ENCODE results near the gene DBX1.
"Not testable (repeated sequence)": the region's sequence is repeated elsewhere in the genome, so short reads cannot be mapped to it uniquely, and the experiment has no call there.

DBX1 gene, protein sequence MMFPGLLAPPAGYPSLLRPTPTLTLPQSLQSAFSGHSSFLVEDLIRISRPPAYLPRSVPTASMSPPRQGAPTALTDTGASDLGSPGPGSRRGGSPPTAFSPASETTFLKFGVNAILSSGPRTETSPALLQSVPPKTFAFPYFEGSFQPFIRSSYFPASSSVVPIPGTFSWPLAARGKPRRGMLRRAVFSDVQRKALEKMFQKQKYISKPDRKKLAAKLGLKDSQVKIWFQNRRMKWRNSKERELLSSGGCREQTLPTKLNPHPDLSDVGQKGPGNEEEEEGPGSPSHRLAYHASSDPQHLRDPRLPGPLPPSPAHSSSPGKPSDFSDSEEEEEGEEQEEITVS

DNA sequence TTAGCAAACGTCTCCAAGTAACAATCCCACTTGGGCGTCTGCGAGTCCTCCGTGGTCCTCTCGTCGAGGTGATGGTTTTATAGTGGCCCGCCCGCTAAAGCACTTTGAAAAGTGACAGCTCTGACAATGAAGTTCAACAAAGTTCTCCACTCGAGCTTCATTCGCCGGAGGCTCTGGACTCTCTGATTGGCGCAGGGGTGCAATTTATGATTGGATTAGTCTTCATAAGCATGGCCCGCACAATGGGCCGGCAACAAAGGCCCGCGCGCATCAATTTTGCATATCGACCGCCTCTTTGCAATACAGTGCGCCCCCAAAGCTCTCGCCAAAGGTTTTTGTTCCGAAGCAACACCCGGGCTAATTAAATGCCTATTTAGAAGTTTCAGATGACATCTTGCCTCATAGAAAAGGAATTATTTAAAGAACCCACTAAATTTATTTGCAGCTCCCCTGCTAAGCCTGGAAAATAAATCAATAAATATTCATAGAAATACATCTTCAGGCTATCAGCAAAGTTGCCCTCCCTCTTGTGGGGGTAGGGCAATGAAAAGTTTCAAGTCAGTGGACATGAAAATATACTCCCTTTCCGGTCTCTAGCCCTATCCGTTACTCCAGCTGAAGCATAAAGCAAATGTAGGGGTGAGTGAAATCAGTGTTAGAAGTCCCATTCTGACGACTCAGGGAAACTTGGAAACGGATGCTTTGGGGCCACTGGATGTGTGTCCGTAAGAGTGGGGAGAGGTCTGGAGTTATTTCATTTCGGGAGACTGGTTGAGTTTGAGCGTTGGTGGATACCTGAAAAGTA is at the start of gene DBX1:
DBX1 (minus strand) TSS at position 51 of the 805 bp plus-strand sequence. CDS start 151 bp downstream, outside the sequence.
- DNase-seq (ENCODE audit: low read depth in 2 of 2, low spot score in 1 of 2): no peak

DNA sequence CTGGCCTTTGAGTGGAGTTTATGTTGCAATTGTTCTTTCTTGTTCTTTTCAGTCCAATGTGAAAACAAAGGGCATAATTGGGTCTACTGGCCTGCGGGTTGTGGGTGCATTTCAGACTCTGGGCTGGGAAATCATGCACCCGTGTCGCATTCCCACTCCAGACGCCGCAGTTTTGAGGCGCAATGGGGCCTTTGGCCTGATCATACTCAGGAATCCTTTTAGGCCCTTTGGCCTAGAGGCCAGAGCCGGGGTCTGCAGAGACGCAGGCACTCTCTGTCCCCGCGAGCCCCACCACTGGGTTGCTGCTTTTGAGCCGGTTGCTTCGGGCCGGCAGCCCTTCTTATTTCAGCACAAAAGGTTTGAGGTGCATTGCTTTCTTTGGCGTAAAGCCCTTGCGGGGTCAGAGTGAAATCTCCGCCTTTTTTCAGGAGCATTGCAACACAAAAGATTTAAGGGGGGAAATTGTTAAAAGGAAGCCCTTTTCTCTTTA is 48.4 kb upstream of the DBX1 start:
- no peak for DNase-seq (ENCODE audit: low read depth in 2 of 2, low spot score in 1 of 2)

DNA sequence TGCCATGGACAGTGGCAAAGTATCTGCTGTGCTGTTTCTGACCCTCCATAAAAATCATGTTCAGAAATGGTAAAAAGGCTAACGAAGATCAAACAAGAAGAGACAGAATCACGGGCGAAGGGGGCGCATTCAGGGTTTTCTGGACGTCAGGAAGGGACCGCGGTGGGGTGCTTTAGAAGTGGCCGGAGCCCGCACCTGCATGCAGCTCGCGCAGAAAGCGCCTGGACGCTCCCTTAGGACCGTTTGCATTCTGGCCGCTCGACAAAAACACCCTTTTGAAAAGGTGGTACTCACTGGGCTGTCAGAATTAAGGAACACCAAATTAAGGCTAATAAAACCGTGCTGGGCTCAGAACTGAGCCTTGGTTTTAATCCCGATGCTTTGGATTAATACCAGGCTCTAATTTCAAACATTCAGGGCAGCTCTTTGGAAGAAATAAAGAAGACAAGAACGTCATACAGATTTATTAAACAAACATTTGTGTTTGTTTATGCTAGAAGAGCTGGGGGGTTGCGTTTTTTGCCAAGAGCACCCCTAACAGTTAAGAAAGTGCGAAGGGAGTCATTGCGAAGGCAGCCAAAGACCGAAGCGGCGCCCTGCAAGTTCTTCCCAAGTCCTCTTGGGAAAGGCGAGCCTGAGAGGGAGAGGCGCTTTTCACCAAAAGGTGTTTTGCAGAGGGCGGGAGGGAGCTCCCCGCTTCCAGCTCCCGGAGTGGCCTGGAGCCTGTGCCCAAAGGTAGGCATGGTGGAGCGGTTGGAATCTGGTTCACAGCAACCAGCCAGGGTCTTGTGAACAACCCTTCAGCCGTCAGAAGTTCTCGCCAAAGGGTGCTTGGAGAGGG is 47.7 kb upstream of the DBX1 start:
- DNase-seq (ENCODE audit: low read depth in 2 of 2, low spot score in 1 of 2): no peak

DNA sequence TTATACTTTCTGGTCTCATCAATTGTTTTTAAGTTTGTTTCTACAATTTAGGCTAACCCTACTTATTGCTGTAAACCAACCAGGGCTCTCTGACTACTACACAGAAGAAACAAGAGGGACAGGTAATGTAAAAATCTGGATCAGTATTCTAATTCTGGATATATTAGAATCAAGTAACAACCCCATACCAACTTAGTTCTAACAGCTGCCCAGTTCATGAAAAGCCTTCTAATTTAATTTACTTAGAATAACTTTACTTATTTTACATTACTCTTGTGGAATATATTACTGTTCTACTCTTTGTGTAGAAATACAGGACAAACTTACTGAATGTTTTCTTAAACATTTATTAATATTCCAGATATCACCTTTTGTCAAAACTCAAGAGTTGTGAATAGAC is 45.5 kb upstream of the DBX1 start:
- no peak for DNase-seq (ENCODE audit: low read depth in 2 of 2, low spot score in 1 of 2)

DNA sequence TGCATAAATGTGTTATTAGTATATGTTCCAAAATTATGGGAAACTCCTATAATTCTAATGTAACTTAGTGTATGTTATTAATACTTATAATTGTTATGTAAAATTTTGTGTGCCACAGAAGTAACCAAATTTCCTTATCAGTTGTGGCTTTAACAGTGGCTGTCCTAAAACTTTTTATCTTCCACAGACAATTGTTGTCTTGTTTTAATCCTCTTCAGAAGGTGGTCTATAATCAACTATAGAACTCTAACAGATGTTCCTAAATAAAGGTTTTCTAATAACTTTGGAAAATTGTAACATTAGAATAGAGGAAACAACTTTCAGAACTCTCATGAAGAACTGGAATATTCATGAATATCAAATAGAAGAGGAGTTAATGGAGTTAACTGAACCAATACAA is 44.4 kb upstream of the DBX1 start:
- no peak for DNase-seq (ENCODE audit: low read depth in 2 of 2, low spot score in 1 of 2)

DNA sequence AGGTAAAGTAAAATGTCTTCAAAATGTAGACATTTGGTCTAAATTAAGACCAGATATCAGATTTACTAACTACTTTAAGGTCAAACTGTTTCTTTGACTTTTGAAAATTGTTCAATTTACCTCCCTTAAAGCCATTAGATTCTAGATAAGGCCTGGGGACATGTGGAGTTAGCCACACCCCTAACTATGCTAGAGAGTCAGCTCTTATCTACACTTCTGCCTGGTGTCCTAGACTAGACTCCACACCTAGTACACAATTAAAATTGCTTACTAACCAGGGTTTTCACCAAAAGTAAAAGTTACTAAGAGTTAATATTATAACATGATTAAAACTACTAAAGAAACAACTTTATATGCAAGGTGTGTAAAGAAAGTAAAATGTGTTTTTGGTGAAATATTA is 43.6 kb upstream of the DBX1 start:
- no peak for DNase-seq (ENCODE audit: low read depth in 2 of 2, low spot score in 1 of 2)

DNA sequence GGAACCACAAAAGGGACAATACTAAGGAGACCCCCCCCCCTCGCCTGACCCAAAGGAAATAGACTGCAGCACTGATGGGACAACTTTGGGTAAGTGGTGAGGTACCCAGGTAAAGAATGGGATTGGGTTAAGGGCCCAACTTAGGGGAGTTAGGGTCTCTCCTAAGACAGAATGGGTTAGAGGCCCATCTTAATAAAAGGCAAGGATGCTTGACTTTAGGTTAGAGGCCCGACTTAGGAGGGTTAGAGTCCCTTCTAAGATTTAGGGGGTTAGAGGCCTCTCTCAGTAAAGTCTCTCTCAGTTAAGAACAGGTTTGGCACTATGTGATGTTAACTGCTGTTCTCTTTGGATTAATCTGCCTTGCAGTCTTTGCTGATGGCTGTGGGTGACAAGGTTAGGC is 41.0 kb upstream of the DBX1 start:
- no peak for DNase-seq (ENCODE audit: low read depth in 2 of 2, low spot score in 1 of 2)

DNA sequence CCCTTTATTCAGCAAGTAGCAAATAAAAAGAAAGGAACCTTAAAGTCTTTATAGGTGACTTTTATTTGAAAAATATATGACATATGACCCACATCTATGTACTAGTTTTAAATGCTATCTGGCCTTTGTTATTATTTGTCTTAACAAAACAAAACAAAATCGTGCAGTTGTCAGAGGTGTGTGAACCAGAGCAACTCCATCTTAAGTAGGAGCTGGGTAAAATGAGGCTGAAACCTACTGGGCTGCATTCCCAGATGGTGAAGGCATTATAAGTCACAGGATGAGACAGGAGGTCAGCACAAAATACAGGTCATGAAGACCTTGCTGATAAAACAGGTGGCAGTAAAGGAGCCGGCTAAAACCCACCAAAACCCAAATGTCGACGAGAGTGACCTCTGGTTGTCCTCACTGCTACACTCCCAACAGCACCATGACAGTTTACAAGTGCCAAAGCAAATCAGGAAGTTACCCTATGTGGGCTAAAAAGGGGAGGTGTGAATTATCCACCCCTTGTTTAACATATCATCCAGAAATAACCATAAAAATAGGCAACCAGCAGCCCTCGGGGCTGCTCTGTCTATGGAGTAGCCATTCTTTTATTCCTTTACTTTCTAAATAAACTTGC is 40.2 kb upstream of the DBX1 start:
- DNase-seq (ENCODE audit: low read depth in 2 of 2, low spot score in 1 of 2): not testable (repeated sequence)

DNA sequence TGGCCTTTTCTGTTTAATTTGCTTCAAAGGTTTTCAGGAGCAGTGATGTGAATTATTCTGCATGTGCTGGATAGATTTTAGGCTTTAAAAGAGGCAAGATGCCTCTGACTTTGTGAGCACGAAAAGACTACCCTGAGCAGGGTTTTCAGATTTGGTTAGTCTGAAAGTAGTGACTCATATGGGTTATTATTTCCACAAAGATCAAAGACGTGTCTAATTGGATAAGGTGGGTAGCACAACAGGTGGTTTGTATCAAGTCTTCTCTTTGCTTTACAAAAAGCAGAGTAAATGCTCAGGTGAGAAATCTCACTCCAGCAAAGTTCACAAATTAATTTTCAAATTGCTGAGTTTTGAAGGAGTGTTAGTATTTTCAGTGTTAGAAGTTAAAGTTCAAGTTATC is 37.6 kb upstream of the DBX1 start:
- DNase-seq (ENCODE audit: low read depth in 2 of 2, low spot score in 1 of 2): no peak

DNA sequence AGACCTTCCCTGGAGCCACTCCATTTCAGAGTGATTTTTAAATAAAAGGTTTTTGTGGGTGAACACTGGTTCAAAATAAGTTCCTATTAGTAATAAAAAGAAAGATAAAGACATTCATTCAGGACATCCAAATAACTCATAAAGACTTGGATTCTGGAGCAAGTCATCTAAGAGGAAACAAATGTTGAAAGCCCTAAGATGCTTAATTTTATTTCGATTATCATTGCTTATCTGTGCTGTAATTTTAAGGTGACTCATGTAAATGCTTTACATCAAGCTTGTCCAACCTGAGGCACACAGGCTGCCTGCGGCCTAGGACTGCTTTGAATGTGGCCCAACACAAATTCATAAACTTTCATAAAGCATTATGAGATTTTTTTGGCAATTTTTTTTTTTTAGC is 34.2 kb upstream of the DBX1 start:
- DNase-seq (ENCODE audit: low read depth in 2 of 2, low spot score in 1 of 2): no peak

DNA sequence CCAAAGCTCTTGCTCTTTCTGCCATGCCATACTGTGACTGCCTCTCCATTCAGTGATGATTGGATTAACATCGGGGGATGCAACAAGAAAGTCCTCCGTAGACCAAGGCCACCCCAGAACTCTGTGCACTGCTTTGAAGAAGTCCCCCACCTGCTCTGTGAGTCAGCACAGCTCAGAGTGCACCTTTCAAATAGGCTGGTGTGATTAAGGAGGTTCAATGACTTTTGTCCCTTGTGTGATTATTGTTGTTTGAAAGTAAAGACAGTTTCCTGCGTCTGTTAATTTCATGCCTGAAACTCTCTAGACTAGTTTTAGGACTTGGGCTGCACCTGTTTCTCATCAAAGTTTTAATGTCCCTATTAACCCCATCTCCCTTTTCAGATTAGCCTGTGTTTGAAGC is 33.0 kb upstream of the DBX1 start:
- DNase-seq (ENCODE audit: low read depth in 2 of 2, low spot score in 1 of 2): no peak

DNA sequence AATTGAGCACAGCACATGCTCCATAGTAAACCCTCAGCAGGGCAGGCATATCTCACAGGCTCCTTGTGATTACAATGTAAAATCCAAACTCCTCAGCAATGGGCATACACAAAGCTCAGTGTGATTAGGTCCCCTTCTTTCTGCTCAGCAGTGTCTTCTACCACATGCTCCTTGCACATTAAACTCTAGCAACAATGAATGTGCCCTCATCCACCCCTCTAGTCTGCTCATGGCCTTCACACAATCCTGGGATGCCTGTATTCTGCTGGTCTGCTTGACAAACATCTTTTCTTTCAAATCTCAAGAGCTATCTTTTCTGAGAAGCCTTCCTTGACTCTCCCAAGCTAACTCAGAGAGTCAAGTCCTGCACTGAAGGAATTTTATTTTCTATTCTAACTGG is 32.4 kb upstream of the DBX1 start:
- no peak for DNase-seq (ENCODE audit: low read depth in 2 of 2, low spot score in 1 of 2)

DNA sequence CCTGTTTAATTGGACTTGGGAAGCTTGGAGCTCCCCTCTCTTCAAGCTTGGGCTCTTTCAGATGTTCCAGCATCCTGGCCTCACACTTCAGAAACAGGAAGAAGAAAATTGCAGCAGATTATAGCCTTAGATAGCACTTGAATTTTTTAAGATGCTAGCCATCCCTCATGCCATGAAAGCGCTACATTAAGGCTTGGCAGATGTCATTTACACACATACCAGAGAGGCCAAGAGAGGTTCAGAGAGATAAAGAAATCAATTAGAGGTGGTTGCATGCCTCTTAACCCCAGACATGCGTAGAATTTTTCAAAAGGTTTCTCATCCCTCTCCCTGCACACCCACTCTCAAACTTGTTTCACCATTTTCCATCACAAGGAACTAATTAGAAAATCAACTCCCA is 31.9 kb upstream of the DBX1 start:
- DNase-seq (ENCODE audit: low read depth in 2 of 2, low spot score in 1 of 2): no peak

DNA sequence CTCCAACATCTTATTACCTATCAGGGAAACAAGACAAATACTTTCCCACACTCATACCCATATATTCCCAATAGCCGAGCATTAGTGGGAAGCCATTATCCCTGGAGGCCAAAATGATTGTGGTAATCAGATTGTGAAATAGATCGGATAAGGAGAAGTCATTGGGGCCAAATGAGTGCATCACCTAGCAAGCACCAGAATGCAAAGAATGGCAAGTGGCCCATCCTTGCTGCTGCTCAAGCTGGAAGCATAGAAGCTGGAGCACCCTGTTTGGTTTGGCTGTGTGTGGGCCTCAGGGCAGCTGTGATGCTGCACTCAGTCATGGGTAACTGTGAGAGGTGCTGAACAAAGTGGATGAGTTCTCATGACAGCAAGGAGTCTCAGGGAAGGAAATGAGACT is 18.7 kb upstream of the DBX1 start:
- no peak for DNase-seq (ENCODE audit: low read depth in 2 of 2, low spot score in 1 of 2)

DNA sequence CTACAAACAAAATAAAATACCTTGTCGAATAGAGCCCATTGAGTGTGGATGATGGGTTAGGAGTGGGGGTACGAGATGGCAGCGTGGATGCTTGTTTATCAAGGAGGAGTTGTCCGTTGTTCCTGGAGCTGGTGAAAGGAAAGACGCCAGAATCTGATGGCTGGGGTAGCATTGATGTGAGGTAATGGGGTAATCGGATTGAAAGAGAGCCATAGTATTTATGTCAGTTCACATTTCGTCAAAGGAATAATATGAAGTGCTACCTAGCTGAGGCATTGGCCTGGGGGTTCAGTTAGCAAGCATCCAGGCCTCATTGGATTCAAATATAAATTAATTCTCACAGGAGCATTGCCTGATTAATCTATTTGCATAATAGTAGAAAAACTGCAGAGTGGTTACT is 16.9 kb upstream of the DBX1 start:
- no peak for DNase-seq (ENCODE audit: low read depth in 2 of 2, low spot score in 1 of 2)

DNA sequence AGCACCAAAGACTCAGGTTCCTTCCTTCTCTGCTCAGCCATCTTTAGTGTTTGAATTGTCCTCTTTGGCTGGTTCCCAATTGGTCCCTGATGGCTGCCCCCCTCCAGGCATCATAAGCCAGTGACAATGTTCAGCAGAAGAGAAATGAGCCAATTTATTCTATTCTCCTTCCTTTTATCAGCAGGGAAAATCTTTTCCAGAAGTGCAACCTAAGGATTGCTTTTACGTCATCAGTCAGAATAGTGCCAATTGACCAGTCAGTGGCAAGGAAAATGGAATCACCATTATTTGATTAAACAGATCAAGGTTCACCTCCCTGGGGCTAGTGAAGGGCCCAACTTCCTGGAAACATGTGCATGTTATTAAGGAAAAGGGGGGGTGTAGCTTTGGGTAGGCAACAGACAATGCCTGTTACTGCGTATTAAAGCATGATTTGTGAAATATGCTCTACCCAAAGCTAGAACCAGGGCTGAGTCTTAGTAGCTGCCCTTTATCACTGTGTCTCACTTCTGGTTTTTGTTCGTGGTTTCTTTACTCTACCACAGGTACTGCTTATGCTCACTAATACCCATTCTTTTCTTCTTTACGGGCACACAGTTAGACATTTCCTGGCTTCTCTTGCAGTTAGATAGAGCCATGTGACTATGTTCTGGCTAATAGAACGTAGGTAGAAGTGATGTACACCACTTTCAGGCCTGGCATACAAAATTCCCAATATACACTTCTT is 12.6 kb upstream of the DBX1 start:
- no peak for DNase-seq (ENCODE audit: low read depth in 2 of 2, low spot score in 1 of 2)

DNA sequence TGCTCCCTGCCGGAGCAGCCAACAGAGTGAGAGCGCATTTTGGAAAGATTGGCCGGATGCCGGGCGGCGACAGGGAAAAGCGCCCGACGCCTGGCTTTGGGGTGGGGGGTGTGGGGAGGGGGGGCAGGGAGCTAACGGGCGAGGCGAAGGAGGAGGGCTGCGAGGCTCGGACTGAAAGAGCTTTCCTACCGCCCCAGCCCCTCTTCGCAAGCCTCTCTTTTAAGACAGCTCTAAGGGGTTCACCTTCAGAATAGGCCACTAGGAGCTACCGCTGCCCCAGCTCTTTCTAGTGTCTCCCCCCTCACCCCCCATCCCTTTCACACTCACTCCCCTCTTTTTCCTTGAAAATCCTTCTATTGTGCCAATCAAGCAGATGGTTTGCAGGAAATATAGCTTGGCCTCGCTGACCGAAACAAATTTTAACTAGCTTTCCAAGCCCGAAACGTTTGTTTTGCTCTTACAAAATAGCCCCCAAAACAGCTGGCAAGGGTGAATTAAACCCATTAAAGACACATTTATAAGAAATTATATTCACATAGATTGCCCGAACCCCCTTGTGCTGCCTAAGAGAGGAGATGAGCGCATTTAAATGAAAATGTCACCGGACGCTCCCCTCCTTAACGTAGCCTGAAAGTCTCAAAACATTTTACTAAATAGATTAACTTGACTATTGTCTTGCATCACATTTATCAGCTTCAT is 3.7 kb upstream of the DBX1 start:
- no peak for DNase-seq (ENCODE audit: low read depth in 2 of 2, low spot score in 1 of 2)

DNA sequence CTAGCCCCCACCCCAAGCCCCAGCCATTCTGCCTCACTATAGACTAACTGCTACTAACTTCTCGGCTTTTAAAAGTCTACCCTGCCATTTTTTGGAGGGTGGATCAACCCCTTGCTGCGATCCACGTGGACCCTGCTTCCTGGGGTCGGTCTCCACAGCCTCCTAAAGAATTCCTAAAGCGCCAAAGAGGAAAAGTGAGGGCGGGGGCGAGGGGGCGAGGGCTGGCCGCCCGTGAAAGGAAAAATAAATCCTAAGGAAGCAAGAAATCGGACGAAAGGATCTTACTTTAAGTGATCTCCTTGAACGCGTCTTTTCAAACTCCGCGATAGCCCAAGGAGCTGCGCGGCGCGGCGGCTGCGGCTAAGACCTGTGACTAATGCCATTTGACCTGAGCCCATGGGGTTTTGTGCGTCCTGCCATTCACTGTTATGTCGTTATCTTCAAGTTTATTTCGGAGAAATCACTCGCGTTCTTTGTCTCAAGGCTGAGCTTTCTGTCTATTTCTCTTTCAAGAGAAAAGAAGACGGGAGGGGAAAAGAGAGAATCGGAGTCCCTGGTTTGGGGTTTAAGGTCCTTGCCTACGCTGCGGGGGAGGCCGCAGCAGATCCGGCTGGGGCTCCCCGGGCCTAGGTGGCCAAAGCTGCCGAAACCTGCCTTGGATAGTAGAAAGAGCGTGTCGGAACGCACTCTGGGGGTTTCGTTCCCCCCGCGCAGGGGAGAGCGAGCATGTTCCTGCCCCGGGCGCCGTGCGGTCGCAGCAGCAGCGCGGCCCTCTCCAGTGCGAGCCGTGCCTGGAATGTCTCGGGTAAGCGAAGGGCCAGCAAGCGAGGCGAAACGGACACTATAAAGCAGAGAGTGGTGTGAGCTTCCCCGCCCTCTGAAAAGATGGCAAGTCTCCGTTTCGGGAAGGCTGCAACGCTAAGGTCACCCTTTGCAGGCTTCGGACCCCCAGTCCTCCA is 2.8 kb upstream of the DBX1 start:
- DNase-seq (ENCODE audit: low read depth in 2 of 2, low spot score in 1 of 2): no peak

Measured in stimulated activated CD8-positive, alpha-beta memory T cell treated with anti-CD3 and anti-CD28 coated beads, Interleukin-4, amount 100 ng/mL, for 4 hours (primary cell).